H9 (cell line): ENCODE measurements around the gene JMJD8. TPM values are rescaled to one million over a fixed set of nuclear protein-coding genes. Genes with fewer than 3 reads are reported as not detected.

Experiments
- DNase-seq: peaks from one replicate; pipeline ENCODE4 v3.0.0-alpha.2; 2017
- H2AFZ ChIP-seq: one replicate; pipeline ENCODE4 v1.6.1; 2013; ENCODE audit warnings: mild to moderate bottlenecking, low read length, control low read depth, moderate library complexity
- H2AK5ac ChIP-seq: 2 replicates; pipeline ENCODE4 v1.6.1; 2013; ENCODE audit warnings: low read length, control low read depth, mixed read lengths; ENCODE audit not compliant: insufficient read length
- H2BK120ac ChIP-seq: one replicate; pipeline ENCODE4 v1.6.1; 2013; ENCODE audit warnings: low read depth, mild to moderate bottlenecking, low read length, control low read depth, inconsistent platforms; ENCODE audit not compliant: poor library complexity, severe bottlenecking
- H2BK12ac ChIP-seq: 2 replicates; pipeline ENCODE4 v1.6.1; 2013; ENCODE audit warnings: low read length, control low read depth, mixed read lengths, low read depth; ENCODE audit not compliant: insufficient read length
- H2BK15ac ChIP-seq: 2 replicates; pipeline ENCODE4 v1.6.1; 2013; ENCODE audit warnings: low read depth, low read length, control low read depth
- H2BK20ac ChIP-seq: one replicate; pipeline ENCODE4 v1.6.1; 2013; ENCODE audit warnings: low read depth, mild to moderate bottlenecking, low read length, control low read depth, inconsistent platforms; ENCODE audit not compliant: poor library complexity, severe bottlenecking
- H2BK5ac ChIP-seq: 2 replicates; pipeline ENCODE4 v1.6.1; 2013; ENCODE audit warnings: low read length, control low read depth, mixed read lengths; ENCODE audit not compliant: insufficient read length
- H3K14ac ChIP-seq: 2 replicates; pipeline ENCODE4 v1.6.1; 2013; ENCODE audit warnings: low read length, control low read depth; ENCODE audit not compliant: insufficient read depth
- H3K18ac ChIP-seq: 2 replicates; pipeline ENCODE4 v1.6.1; 2013; ENCODE audit warnings: low read depth, mild to moderate bottlenecking, mixed read lengths, low read length, control low read depth; ENCODE audit not compliant: insufficient read length
- H3K23ac ChIP-seq: 2 replicates; pipeline ENCODE4 v1.6.1; 2013; ENCODE audit warnings: low read length, control low read depth, mixed read lengths, low read depth; ENCODE audit not compliant: insufficient read length
- H3K23me2 ChIP-seq: 2 replicates; pipeline ENCODE4 v1.6.1; 2013; ENCODE audit warnings: low read depth, mild to moderate bottlenecking, mixed read lengths, low read length, control low read depth; ENCODE audit not compliant: insufficient read length, poor library complexity, severe bottlenecking
- H3K27ac ChIP-seq: 2 replicates; pipeline ENCODE4 v1.5.1; 2013; ENCODE audit warnings: low read length, control low read depth, mixed read lengths, low read depth; ENCODE audit not compliant: insufficient read length
- H3K27me3 ChIP-seq: 2 replicates; pipeline ENCODE4 v1.6.1; 2013; ENCODE audit warnings: low read length, control low read depth, inconsistent platforms; ENCODE audit not compliant: insufficient read depth
- H3K4ac ChIP-seq: 2 replicates; pipeline ENCODE4 v1.6.1; 2013; ENCODE audit warnings: low read depth, mild to moderate bottlenecking, control low read depth, inconsistent platforms, low read length, moderate library complexity
- H3K4me1 ChIP-seq: 2 replicates; pipeline ENCODE4 v1.6.1; 2013; ENCODE audit warnings: low read length, control low read depth, inconsistent platforms; ENCODE audit not compliant: insufficient read depth
- H3K4me2 ChIP-seq: 2 replicates; pipeline ENCODE4 v1.6.1; 2013; ENCODE audit warnings: low read length, control low read depth, mixed read lengths; ENCODE audit not compliant: insufficient read length, insufficient read depth
- H3K56ac ChIP-seq: 2 replicates; pipeline ENCODE4 v1.6.1; 2013; ENCODE audit warnings: low read depth, mild to moderate bottlenecking, mixed read lengths, low read length, control low read depth; ENCODE audit not compliant: insufficient read length
- H3K79me1 ChIP-seq: 2 replicates; pipeline ENCODE4 v1.6.1; 2013; ENCODE audit warnings: low read depth, mild to moderate bottlenecking, moderate library complexity, low read length, control low read depth, inconsistent platforms; ENCODE audit not compliant: insufficient read depth, poor library complexity, severe bottlenecking
- H3K79me2 ChIP-seq: 2 replicates; pipeline ENCODE4 v1.6.1; 2013; ENCODE audit warnings: low read length, control low read depth, inconsistent platforms; ENCODE audit not compliant: insufficient read depth
- H3K9ac ChIP-seq: 2 replicates; pipeline ENCODE4 v1.6.1; 2013; ENCODE audit warnings: low read length, control low read depth, mixed read lengths; ENCODE audit not compliant: insufficient read length; ENCODE audit errors: extremely low read depth
- H3K9me3 ChIP-seq: one replicate; pipeline ENCODE4 v1.6.1; 2013; ENCODE audit warnings: low read depth, low read length, inconsistent platforms; ENCODE audit not compliant: control insufficient read depth
- H3T11ph ChIP-seq: one replicate; pipeline ENCODE4 v1.6.1; 2013; ENCODE audit warnings: mild to moderate bottlenecking, low read length, control low read depth, inconsistent platforms
- H4K20me1 ChIP-seq: one replicate; pipeline ENCODE4 v1.6.1; 2013; ENCODE audit not compliant: control insufficient read depth, insufficient read length, insufficient read depth
- H4K5ac ChIP-seq: 2 replicates; pipeline ENCODE4 v1.6.1; 2013; ENCODE audit warnings: low read depth, mild to moderate bottlenecking, mixed read lengths, low read length, control low read depth; ENCODE audit not compliant: insufficient read length
- H4K8ac ChIP-seq: replicated peaks from 2 replicates; pipeline ENCODE4 v1.6.1; 2013; ENCODE audit warnings: low read length, control low read depth, mixed read lengths, low read depth; ENCODE audit not compliant: insufficient read length
- H4K91ac ChIP-seq: 2 replicates; pipeline ENCODE4 v1.6.1; 2013; ENCODE audit warnings: low read depth, mild to moderate bottlenecking, moderate library complexity, mixed read lengths, low read length, control low read depth; ENCODE audit not compliant: insufficient read length
- H3K27ac Mint-ChIP-seq, 3 experiments: 2 replicates in 2 of 3; 3 replicates in 1 of 3; pipeline ENCODE4 v1.8.0; 2020 to 2021; ENCODE audit warnings: mixed read lengths in 3 of 3, mild to moderate bottlenecking in 1 of 3, moderate library complexity in 1 of 3
- H3K27me3 Mint-ChIP-seq: 2 replicates; pipeline ENCODE4 v1.8.0; 2021; ENCODE audit warnings: low read depth, mild to moderate bottlenecking, moderate library complexity, mixed read lengths
- H3K36me3 Mint-ChIP-seq, 3 experiments: 2 replicates in 2 of 3; 3 replicates in 1 of 3; pipeline ENCODE4 v1.8.0; 2020 to 2021; ENCODE audit warnings: low read depth in 3 of 3, mixed read lengths in 3 of 3; ENCODE audit not compliant: insufficient read depth in 1 of 3
- H3K4me1 Mint-ChIP-seq, 2 experiments: 2 replicates each; pipeline ENCODE4 v1.8.0; 2020; ENCODE audit warnings: mixed read lengths in 2 of 2
- H3K4me3 Mint-ChIP-seq, 2 experiments: 2 replicates in 1 of 2; 3 replicates in 1 of 2; pipeline ENCODE4 v1.8.0; 2020 to 2021; ENCODE audit warnings: mild to moderate bottlenecking in 2 of 2, mixed read lengths in 2 of 2, moderate library complexity in 1 of 2
- H3K9me3 Mint-ChIP-seq, 2 experiments: 2 replicates in 1 of 2; 3 replicates in 1 of 2; pipeline ENCODE4 v1.8.0; 2020; ENCODE audit warnings: mild to moderate bottlenecking in 2 of 2, mixed read lengths in 2 of 2, moderate library complexity in 1 of 2
- WGBS: extraction: QIAGEN DNeasy Blood & Tissue Kit; methylation state at CpG from one replicate; pipeline ENCODE4 v1.1.7; 2013; ENCODE audit warnings: missing lambda C conversion rate, low lambda C conversion rate, mixed read lengths; ENCODE audit not compliant: insufficient read length; ENCODE audit errors: extremely low coverage; 5-methylcytosine and 5-hydroxymethylcytosine counted together
- total RNA-seq: library from RNA; stranded (reverse); gene quantifications from 2 replicates; pipeline ENCODE4 v1.2.1, GENCODE V29; 2021
- TF ChIP-seq, protein P1 (sequence below): fragments of 200-600 bp; sonication (generic); conservative IDR thresholded peaks from 3 replicates; pipeline ENCODE4 v1.8.0; 2021; ENCODE audit warnings: antibody characterized with exemption, mild to moderate bottlenecking

The JMJD8 gene
- total RNA-seq, 1 experiment from 2014 or later, result 52.7 TPM

DNA sequence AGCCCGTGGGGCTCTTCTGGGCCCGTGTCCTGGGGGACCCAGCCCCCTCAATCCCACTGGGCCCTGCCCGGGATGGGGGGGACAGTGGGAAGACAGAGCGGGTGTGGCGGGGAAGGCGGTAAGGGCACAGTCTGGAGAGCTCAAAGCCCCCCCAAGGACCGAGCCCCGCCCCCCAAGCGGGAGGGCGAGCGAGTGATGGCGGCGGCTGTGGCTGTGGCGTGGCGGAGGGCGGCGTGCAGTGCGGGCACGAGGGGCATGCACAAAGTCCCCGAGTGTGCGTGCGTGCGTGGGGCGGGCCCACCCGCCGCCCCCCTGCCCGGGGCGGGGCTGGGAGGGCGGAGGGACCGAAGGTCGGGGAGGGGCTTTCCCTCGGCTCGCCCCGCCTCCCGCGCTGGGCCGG, 9.6 kb upstream of the JMJD8 start:
- TF ChIP-seq, protein P1, sequence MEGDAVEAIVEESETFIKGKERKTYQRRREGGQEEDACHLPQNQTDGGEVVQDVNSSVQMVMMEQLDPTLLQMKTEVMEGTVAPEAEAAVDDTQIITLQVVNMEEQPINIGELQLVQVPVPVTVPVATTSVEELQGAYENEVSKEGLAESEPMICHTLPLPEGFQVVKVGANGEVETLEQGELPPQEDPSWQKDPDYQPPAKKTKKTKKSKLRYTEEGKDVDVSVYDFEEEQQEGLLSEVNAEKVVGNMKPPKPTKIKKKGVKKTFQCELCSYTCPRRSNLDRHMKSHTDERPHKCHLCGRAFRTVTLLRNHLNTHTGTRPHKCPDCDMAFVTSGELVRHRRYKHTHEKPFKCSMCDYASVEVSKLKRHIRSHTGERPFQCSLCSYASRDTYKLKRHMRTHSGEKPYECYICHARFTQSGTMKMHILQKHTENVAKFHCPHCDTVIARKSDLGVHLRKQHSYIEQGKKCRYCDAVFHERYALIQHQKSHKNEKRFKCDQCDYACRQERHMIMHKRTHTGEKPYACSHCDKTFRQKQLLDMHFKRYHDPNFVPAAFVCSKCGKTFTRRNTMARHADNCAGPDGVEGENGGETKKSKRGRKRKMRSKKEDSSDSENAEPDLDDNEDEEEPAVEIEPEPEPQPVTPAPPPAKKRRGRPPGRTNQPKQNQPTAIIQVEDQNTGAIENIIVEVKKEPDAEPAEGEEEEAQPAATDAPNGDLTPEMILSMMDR, result no peak
- H3K4me3 Mint-ChIP-seq, result peak overlapping the region; percentile 24 to 72
- no peaks in the 10 kb centered on the region for H3K79me1 ChIP-seq

More for the DNA sequence above, 9.6 kb upstream of the JMJD8 start:
- Histone ChIP-seq H3K79me2 (no peaks in the 10 kb centered on the region), H3K23ac (no peak overlapping the region), H4K8ac (no peak overlapping the region), H3K18ac (no peak overlapping the region), H3K23me2 (peaks cover 27% of the 10 kb centered on the region), H2BK15ac (no peak overlapping the region; the same call in 1 of the 2 replicates), H2BK5ac (no peak overlapping the region), H3K4me1 (no peaks in the 10 kb centered on the region), H3K9me3 (no peaks in the 10 kb centered on the region), H2BK20ac (no peak overlapping the region), H3K4me2 (peak overlapping the region; percentile 56), H4K5ac (no peak overlapping the region), H4K20me1 (no peaks in the 10 kb centered on the region), H2AFZ (no peak overlapping the region), H3K27ac (no peak overlapping the region), H3K4ac (no peak overlapping the region), H3K27me3 (peaks cover 11% of the 10 kb centered on the region; the same call in 1 of the 2 replicates), H4K91ac (no peak overlapping the region), H3K14ac (no peak overlapping the region), H2AK5ac (no peak overlapping the region), H3T11ph (no peak overlapping the region), H2BK120ac (no peak overlapping the region), H3K9ac (no peak overlapping the region), H2BK12ac (no peak overlapping the region), H3K56ac (no peak overlapping the region)
- no peaks in the 10 kb centered on the region; a peak in 1 of 5 replicates for H3K9me3 Mint-ChIP-seq
- DNase-seq, result no peak
- H3K4me1 Mint-ChIP-seq, result peaks cover 0 to 16% of the 10 kb centered on the region in 2 experiments; a peak in 3 of 4 replicates
- no peaks in the 10 kb centered on the region for H3K36me3 Mint-ChIP-seq
- no CpG with 5 or more reads among the region's 37 CpGs for WGBS
- peaks cover 76% of the 10 kb centered on the region for H3K27me3 Mint-ChIP-seq
- H3K27ac Mint-ChIP-seq, result no peak overlapping the region
